HUES64 (cell line): Measurements from ENCODE around the gene ZNF611.
"Not testable (repeated sequence)": the region's sequence is repeated elsewhere in the genome, so short reads cannot be mapped to it uniquely, and the experiment has no call there.

ENCODE experiments used
- H3K27ac ChIP-seq: 2 replicates; pipeline ENCODE4 v1.7.0; 2013; ENCODE audit warnings: low read depth, low read length, inconsistent platforms
- H3K27me3 ChIP-seq: 2 replicates; pipeline ENCODE4 v1.6.1; 2013; ENCODE audit warnings: mild to moderate bottlenecking, low read length; ENCODE audit not compliant: insufficient read depth
- H3K36me3 ChIP-seq: 2 replicates; pipeline ENCODE4 v1.6.1; 2013; ENCODE audit warnings: mild to moderate bottlenecking, low read length; ENCODE audit not compliant: insufficient read depth
- H3K4me1 ChIP-seq: 2 replicates; pipeline ENCODE4 v1.6.1; 2013; ENCODE audit warnings: mild to moderate bottlenecking, low read length, moderate library complexity; ENCODE audit not compliant: insufficient read depth
- H3K4me3 ChIP-seq: 2 replicates; pipeline ENCODE4 v1.5.1; 2013; ENCODE audit warnings: mild to moderate bottlenecking, low read length, moderate library complexity
- H3K9ac ChIP-seq: 2 replicates; pipeline ENCODE4 v1.6.1; 2013; ENCODE audit warnings: mild to moderate bottlenecking, low read depth, low read length
- H3K9me3 ChIP-seq: 2 replicates; pipeline ENCODE4 v1.6.1; 2013; ENCODE audit warnings: low read depth, low read length; ENCODE audit not compliant: insufficient read depth
- WGBS: fragments of 150-250, 120-280 bp; methylation state at CpG from one replicate; pipeline ENCODE4 v1.1.7; 2013; ENCODE audit warnings: missing lambda C conversion rate; 5-methylcytosine and 5-hydroxymethylcytosine counted together

ZNF611 gene

GRCh38 chr19:52715902-52716301 lies 18.9 kb downstream of the ZNF611 start:
- peak overlapping the region; percentile 82 for H3K27ac ChIP-seq
- peak overlapping the region; percentile 22; the same call in 1 of the 2 replicates for H3K4me3 ChIP-seq
- H3K27me3 ChIP-seq = peaks cover 17% of the 10 kb centered on the region; the same call in 1 of the 2 replicates
- not testable (repeated sequence) for H3K9me3 ChIP-seq, H3K9ac ChIP-seq
- WGBS = 53% methylated on average over 4 of the region's 4 CpGs
- H3K4me1 ChIP-seq = peaks cover 24% of the 10 kb centered on the region
- H3K36me3 ChIP-seq = peaks cover 47% of the 10 kb centered on the region

GRCh38 chr19:52715330-52715729 lies 19.5 kb downstream of the ZNF611 start:
- H3K9ac ChIP-seq, H3K27ac ChIP-seq, H3K4me3 ChIP-seq, H3K9me3 ChIP-seq: not testable (repeated sequence)
- peaks cover 24% of the 10 kb centered on the region for H3K4me1 ChIP-seq
- WGBS = 87% methylated on average over 5 of the region's 5 CpGs
- peaks cover 48% of the 10 kb centered on the region for H3K36me3 ChIP-seq
- peaks cover 17% of the 10 kb centered on the region; the same call in 1 of the 2 replicates for H3K27me3 ChIP-seq

- H3K4me1 ChIP-seq = peaks cover 24% of the 10 kb centered on the region
- H3K27me3 ChIP-seq = peaks cover 16% of the 10 kb centered on the region; the same call in 1 of the 2 replicates
- not testable (repeated sequence) for H3K4me3 ChIP-seq, H3K9ac ChIP-seq, H3K27ac ChIP-seq, H3K9me3 ChIP-seq
- peaks cover 51% of the 10 kb centered on the region for H3K36me3 ChIP-seq
- 98% methylated on average over 2 of the region's 2 CpGs for WGBS
These were observed 21.8 kb downstream of the ZNF611 start for GRCh38 chr19:52713051-52713450.

- H3K27me3 ChIP-seq, H3K27ac ChIP-seq, H3K9me3 ChIP-seq, H3K9ac ChIP-seq, H3K4me3 ChIP-seq: not testable (repeated sequence)
- Histone ChIP-seq H3K4me1 (peaks cover 14% of the 10 kb centered on the region), H3K36me3 (peaks cover 62% of the 10 kb centered on the region)
- 95% methylated on average over 3 of the region's 3 CpGs for WGBS
These were observed 23.2 kb downstream of the ZNF611 start for GRCh38 chr19:52711661-52712060.

- H3K27ac ChIP-seq = no peak overlapping the region
- peaks cover 6% of the 10 kb centered on the region; the same call in 1 of the 2 replicates for H3K9me3 ChIP-seq
- H3K9ac ChIP-seq = no peak overlapping the region
- peaks cover 74% of the 10 kb centered on the region for H3K36me3 ChIP-seq
- WGBS = 90% methylated on average over 2 of the region's 3 CpGs
- H3K4me3 ChIP-seq = no peak overlapping the region
- H3K4me1 ChIP-seq = peaks cover 5% of the 10 kb centered on the region; the same call in 1 of the 2 replicates
- peaks cover 3% of the 10 kb centered on the region; the same call in 1 of the 2 replicates for H3K27me3 ChIP-seq
These were observed 24.3 kb downstream of the ZNF611 start for GRCh38 chr19:52710538-52710937.

- peaks cover 50% of the 10 kb centered on the region for H3K36me3 ChIP-seq
- H3K9ac ChIP-seq, H3K27ac ChIP-seq, H3K27me3 ChIP-seq, H3K4me3 ChIP-seq, H3K4me1 ChIP-seq: not testable (repeated sequence)
- H3K9me3 ChIP-seq = peaks cover 12% of the 10 kb centered on the region; the same call in 1 of the 2 replicates
- 94% methylated on average over 2 of the region's 3 CpGs for WGBS
These were observed 29.2 kb downstream of the ZNF611 start for GRCh38 chr19:52705615-52706014.

- no peaks in the 10 kb centered on the region for H3K27me3 ChIP-seq
- WGBS = 99% methylated on average over 4 of the region's 4 CpGs
- H3K9ac ChIP-seq = no peak overlapping the region
- H3K27ac ChIP-seq = no peak overlapping the region
- H3K4me1 ChIP-seq = no peaks in the 10 kb centered on the region
- peaks cover 40% of the 10 kb centered on the region for H3K36me3 ChIP-seq
- no peak overlapping the region for H3K4me3 ChIP-seq
- peaks cover 12% of the 10 kb centered on the region; the same call in 1 of the 2 replicates for H3K9me3 ChIP-seq
These were observed 30.9 kb downstream of the ZNF611 start for GRCh38 chr19:52703917-52704316.

GRCh38 chr19:52700673-52701072 lies 34.2 kb downstream of the ZNF611 start:
- Histone ChIP-seq H3K36me3 (peaks cover 18% of the 10 kb centered on the region), H3K27ac (no peak overlapping the region), H3K4me1 (no peaks in the 10 kb centered on the region), H3K9me3 (peaks cover 7% of the 10 kb centered on the region; the same call in 1 of the 2 replicates), H3K4me3 (no peak overlapping the region), H3K9ac (no peak overlapping the region), H3K27me3 (no peaks in the 10 kb centered on the region)
- WGBS = 92% methylated on average over 7 of the region's 7 CpGs

GRCh38 chr19:52699555-52699954 lies 35.3 kb downstream of the ZNF611 start:
- H3K9me3 ChIP-seq, H3K9ac ChIP-seq, H3K4me3 ChIP-seq, H3K4me1 ChIP-seq, H3K27me3 ChIP-seq, H3K27ac ChIP-seq, H3K36me3 ChIP-seq: not testable (repeated sequence)
- WGBS = 90% methylated on average over 5 of the region's 5 CpGs

GRCh38 chr19:52695996-52696395 lies 38.8 kb downstream of the ZNF611 start:
- H3K4me3 ChIP-seq = no peak overlapping the region
- H3K9ac ChIP-seq = no peak overlapping the region
- no peaks in the 10 kb centered on the region for H3K4me1 ChIP-seq
- WGBS = 71% methylated on average over 1 of the region's 1 CpG
- no peaks in the 10 kb centered on the region for H3K9me3 ChIP-seq
- no peak overlapping the region for H3K27ac ChIP-seq
- peaks cover 3% of the 10 kb centered on the region; the same call in 1 of the 2 replicates for H3K27me3 ChIP-seq
- no peaks in the 10 kb centered on the region for H3K36me3 ChIP-seq

- Histone ChIP-seq H3K36me3 (no peaks in the 10 kb centered on the region), H3K27ac (no peak overlapping the region), H3K4me1 (no peaks in the 10 kb centered on the region), H3K27me3 (peaks cover 3% of the 10 kb centered on the region), H3K4me3 (no peak overlapping the region), H3K9ac (no peak overlapping the region), H3K9me3 (no peaks in the 10 kb centered on the region)
- 87% methylated on average over 11 of the region's 11 CpGs for WGBS
These were observed 39.9 kb downstream of the ZNF611 start for GRCh38 chr19:52694921-52695320.

GRCh38 chr19:52694281-52694680 lies 40.6 kb downstream of the ZNF611 start:
- H3K27me3 ChIP-seq, H3K27ac ChIP-seq, H3K9ac ChIP-seq, H3K4me1 ChIP-seq, H3K9me3 ChIP-seq, H3K4me3 ChIP-seq, H3K36me3 ChIP-seq: not testable (repeated sequence)
- 60% methylated on average over 3 of the region's 3 CpGs for WGBS
